ENCODE results near the gene SLC25A4. TPM values are rescaled to one million over a fixed set of nuclear protein-coding genes. Genes with fewer than 3 reads are reported as not detected.

SLC25A4 gene
- total RNA-seq (2022; extraction: Qiagen RNA extraction) = 10.7 to 14.9 TPM (median 14.4 TPM) in 5 replicates

DNA sequence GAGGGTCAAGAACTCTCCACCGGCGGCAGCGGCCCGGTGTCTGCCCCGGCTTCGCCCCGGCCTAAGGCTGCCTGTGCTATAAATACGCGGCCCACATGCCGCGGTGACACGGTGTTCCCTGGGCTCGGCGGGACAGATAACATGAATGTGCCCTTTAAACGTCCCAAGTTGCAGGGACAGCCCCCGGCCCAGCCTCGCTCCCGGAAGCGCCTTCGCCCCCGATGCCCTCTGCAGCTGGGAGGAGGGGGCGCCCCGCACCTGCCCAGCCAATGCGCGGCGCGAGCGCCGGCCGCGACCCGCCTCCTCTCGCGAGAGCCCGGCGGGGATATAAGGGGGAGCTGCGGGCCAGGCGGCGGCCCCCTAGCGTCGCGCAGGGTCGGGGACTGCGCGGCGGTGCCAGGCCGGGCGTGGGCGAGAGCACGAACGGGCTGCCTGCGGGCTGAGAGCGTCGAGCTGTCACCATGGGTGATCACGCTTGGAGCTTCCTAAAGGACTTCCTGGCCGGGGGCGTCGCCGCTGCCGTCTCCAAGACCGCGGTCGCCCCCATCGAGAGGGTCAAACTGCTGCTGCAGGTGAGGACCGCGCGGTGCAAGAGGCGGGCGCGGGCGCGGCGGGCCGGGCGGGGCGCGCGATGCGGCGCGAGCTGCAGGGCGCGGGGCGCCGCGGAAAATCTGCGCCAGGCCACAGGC, at the start of gene SLC25A4:
TSS of gene SLC25A4 (plus strand) at position 355 of the 689 bp plus-strand sequence. CDS start at position 462, 107 bp downstream.

Other genes with a start within 250 kb of the SLC25A4 start
- not detected in 5 replicates for gene HELT, start 124.8 kb upstream of the SLC25A4 start, total RNA-seq (2022; extraction: Qiagen RNA extraction)
- gene CFAP97, start 60.7 kb downstream of the SLC25A4 start, total RNA-seq (2022; extraction: Qiagen RNA extraction) = 8.7 to 12.8 TPM (median 11.0 TPM) in 5 replicates
- 5.6 to 8.3 TPM (median 7.0 TPM) in 5 replicates for gene SNX25, start 66.3 kb downstream of the SLC25A4 start, total RNA-seq (2022; extraction: Qiagen RNA extraction)

All from A549 treated with Mapracorat at 1 μM for 4 hours (cell line).